Heart left ventricle (tissue), 11 donors: Measurements from ENCODE around the gene TH. TPM values are rescaled to one million over a fixed set of nuclear protein-coding genes. Genes with fewer than 3 reads are reported as not detected.

Source experiments
- microRNA counts, 2 donors: library from miRNA; unstranded; fragments of <30 nt; microRNA quantifications; one replicate each; lab custom pipeline; 2016
- microRNA-seq, 4 donors: library from miRNA; unstranded; fragments of <30 nt; microRNA quantifications; one replicate each; pipeline versions ENCODE4 to v1.2.0, GENCODE V29; 2017 to 2020
- polyA plus RNA-seq, 2 donors: library from polyadenylated mRNA; stranded (reverse); fragments of 200-250 nt; gene quantifications; one replicate each; pipeline ENCODE4 v1.2.3, GENCODE V29; 2013
- total RNA-seq, 9 donors: library from RNA; depleted of rRNA in 2 of 9; stranded (reverse); fragments of >200 nt in 2 of 9; fragmentation: NEBNext Ultra II Directional in 3 of 9; extraction: Animal tissue kit (Norgen Biotek cat#: 25700) in 3 of 9; gene quantifications; one replicate each; pipeline versions ENCODE4 v1.1.0 to v1.2.4, GENCODE V29; 2016 to 2023
- donor health status: ischemic (EF 13 %, LVEDD 7.1; RV severe dilation, severe dysfunction).
- donor health status: healthy with polysubstance abuse.
- donor health status: DM: no; HTN: yes; CAD: no.
- donor health status: DM: no; HTN: no; CAD: no.
- donor health status: ischemic (EF 25% LVEDD 5.7; RV mildly dilated, moderate dysfunction).
- donor health status: healthy.
- donor health status: DM: yes; HTN: yes; CAD: no.
- donor health status: PGD.
- donor health status: nonischemic (EF 23%, LVEDD 6.1; RV moderate dilation, normal function).

Gene TH
- total and polyA plus RNA-seq, 11 donors: 0.08 TPM; not detected in 10

MicroRNA genes within 50 kb of the gene (microRNA counts, 767-probe panel; counts per million panel counts)
- microRNA hsa-miR-483-3p (lab: Ali Mortazavi, UCI) (3,150 to 3,500 counts per million in 2 donors), microRNA hsa-miR-483-5p (lab: Ali Mortazavi, UCI) (71.6 to 1,120 counts per million in 2 donors)

Small RNA genes within 50 kb of the gene (microRNA-seq; reads per million reads assigned to microRNA genes)
- gene MIR4686 (0 to 0.60 (median 0) reads per million in 4 donors), gene MIR483 (118 to 345 (median 272) reads per million in 4 donors)

Other genes starting within 250 kb of the TH start
- 100 to 1,000 TPM in 2 of 9 donors, 10 to 100 TPM in 7; 44.0 to 183 (median 76.1) TPM for gene MRPL23, start 224.5 kb downstream of the TH start, total RNA-seq
- gene MRPL23, start 224.5 kb downstream of the TH start, polyA plus RNA-seq: 100 to 1,000 TPM; 141 to 183 TPM
- 1,000 to 10,000 TPM in 1 of 9 donors, 100 to 1,000 TPM in 8; 303 to 1,545 (median 463) TPM for gene H19, start 174.0 kb downstream of the TH start, total RNA-seq
- 1,000 to 10,000 TPM in 1 of 2 donors, 100 to 1,000 TPM in 1; 627 to 1,006 TPM for gene H19, start 174.0 kb downstream of the TH start, polyA plus RNA-seq
- 100 to 1,000 TPM in 5 of 9 donors, 10 to 100 TPM in 4; 61.9 to 175 (median 102) TPM for gene IGF2, start 32.4 kb downstream of the TH start, total RNA-seq
- 10 to 100 TPM; 48.9 to 56.3 TPM for gene IGF2, start 32.4 kb downstream of the TH start, polyA plus RNA-seq
- under 1 TPM in 1 of 9 donors, not detected in 8; 0.67 TPM for gene INS, start 10.6 kb downstream of the TH start, total RNA-seq
- 1 to 10 TPM in 1 of 2 donors, not detected in 1; 1.8 TPM for gene INS, start 10.6 kb downstream of the TH start, polyA plus RNA-seq
- gene ASCL2, start 98.8 kb upstream of the TH start, total RNA-seq: 1 to 10 TPM in 1 of 9 donors, under 1 TPM in 2, not detected in 6; 0.33 to 2.3 (median 0.54) TPM
- under 1 TPM in 1 of 2 donors, not detected in 1; 0.07 TPM for gene ASCL2, start 98.8 kb upstream of the TH start, polyA plus RNA-seq
- gene C11orf21, start 130.1 kb upstream of the TH start, total RNA-seq: 10 to 100 TPM in 8 of 9 donors, 1 to 10 TPM in 1; 4.8 to 41.2 (median 29.9) TPM
- gene C11orf21, start 130.1 kb upstream of the TH start, polyA plus RNA-seq: 10 to 100 TPM in 1 of 2 donors, 1 to 10 TPM in 1; 5.1 to 34.6 TPM
- 10 to 100 TPM in 7 of 9 donors, 1 to 10 TPM in 2; 9.5 to 29.5 (median 19.2) TPM for gene TSPAN32, start 130.2 kb upstream of the TH start, total RNA-seq
- gene TSPAN32, start 130.2 kb upstream of the TH start, polyA plus RNA-seq: 10 to 100 TPM in 1 of 2 donors, 1 to 10 TPM in 1; 3.5 to 15.5 TPM
- gene CD81, start 205.5 kb upstream of the TH start, total RNA-seq: 100 to 1,000 TPM; 277 to 994 (median 568) TPM
- gene CD81, start 205.5 kb upstream of the TH start, polyA plus RNA-seq: 100 to 1,000 TPM; 442 to 518 TPM
- gene TSSC4, start 228.9 kb upstream of the TH start, total RNA-seq: 10 to 100 TPM; 23.4 to 45.2 (median 37.2) TPM
- gene TSSC4, start 228.9 kb upstream of the TH start, polyA plus RNA-seq: 10 to 100 TPM; 34.6 to 75.9 TPM